ENCODE data around the gene APOBEC3F.

The APOBEC3F gene

DNA sequence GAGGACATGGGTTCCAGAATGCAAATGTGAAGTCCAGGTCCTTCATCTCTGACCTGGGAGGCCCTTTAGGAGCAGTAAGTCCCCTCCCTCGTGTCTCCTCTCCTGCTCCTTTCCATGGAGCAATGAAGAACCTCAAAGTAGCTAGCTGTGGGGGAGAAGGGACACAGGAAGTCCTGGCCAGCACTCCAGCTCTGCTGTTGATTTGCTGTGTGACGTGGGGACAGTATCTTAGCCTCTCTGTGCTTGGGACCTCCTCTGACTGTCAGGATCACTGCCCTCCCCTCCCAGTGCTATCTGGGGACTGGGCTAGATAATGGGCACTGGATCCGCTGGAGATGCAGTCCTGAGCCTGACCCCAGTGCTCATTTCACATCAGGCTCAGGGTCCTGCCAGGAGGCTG, 55.3 kb downstream of the APOBEC3F start:
- DNase-seq: no peak

DNA sequence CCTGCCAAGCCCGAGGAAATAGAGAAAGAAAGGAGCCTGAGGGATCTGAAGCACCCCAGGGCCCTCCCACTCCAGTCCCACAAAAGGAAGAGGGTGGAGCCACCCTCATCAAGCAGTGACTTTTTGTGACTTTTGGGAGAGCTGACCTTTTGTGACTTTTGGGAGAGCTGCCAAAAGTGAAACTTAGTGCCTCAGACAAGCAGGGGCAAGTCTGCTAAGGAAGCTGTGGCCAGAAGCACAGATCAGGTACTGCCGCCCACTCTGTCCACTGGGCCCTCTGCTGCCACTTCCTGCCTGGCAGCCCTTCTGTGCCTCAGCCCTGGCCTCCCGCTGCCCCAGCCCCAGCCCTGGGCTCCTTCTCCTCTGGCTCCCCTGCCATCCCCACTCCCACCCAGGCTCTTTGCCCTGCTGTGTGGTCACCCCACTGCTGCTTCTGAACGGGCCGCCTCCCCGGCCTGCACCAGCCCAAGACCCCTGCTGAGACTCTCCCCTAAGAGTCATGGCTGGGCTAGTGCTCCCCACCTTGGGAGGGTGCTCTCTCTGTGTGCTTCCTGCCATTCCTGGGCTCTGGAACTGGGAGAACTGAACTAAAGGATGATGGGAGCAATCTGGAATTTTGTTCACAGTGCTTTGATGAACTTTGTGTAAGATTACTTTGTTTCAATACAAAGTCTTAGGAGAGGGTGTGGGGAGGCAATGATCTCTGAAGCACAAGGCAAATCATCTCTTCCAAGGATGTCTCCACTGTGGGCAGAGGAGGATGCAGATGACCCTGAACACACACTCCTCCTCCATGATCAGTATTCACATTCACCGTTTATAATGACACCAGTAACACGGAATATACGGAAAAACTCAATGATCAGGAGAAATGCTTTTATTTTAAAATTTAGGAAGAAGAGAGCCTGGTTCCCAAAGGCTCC, 56.7 kb downstream of the APOBEC3F start, which contains the start of gene APOBEC3H:
Gene APOBEC3H, plus strand, starts transcription at position 147 of the 923 bp plus-strand sequence. CDS start 3,035 bp downstream, outside the sequence.
- no peak for DNase-seq

DNA sequence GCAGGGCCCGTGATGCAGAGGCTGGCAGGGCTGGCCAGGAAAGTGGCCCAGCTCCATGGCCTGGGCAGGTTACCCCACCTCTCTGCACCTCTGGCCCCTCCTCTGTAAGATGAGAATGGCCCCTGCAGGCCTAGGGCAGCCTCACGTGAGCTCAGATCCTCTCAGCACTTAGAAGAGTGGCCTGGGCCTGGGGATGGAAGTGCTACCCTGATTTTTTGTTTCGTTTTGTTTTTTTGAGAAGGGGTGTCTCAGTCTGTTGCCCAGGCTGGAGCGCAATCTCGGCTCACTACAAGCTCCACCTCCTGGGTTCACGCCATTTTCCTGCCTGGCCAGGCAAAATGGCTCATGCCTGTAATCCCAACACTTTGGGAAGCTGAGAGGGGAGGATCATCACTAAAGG, 57.4 kb downstream of the APOBEC3F start:
- no peak for DNase-seq

DNA sequence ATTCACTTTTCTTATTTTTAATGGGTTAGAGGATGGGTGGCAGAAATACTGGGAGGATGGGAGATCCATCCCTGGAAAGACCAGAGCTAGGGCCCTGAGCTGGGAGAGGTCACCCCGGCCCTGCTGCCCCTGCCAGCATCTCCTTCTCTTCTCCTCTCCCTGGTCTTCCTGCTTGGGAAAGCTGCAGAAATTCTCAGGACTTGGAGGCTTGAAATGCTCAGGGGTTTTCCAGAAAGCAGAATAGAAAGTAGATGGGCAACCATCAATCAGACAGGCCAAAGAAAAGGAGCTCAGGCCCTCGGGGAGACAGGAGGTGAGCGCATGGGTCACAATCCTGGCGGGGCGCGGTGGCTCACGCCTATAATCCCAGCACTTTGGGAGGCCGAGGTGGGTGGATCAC, 57.9 kb downstream of the APOBEC3F start:
- no peak for DNase-seq

DNA sequence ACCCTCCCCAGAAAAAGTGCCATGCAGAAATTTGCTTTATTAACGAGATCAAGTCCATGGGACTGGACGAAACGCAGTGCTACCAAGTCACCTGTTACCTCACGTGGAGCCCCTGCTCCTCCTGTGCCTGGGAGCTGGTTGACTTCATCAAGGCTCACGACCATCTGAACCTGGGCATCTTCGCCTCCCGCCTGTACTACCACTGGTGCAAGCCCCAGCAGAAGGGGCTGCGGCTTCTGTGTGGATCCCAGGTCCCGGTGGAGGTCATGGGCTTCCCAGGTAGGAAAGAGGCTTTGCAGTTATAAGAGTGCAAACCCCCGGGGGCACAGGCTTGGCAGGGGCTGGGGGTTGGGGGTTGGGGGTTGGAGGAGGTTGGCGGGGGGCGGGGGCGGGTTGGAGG, 60.6 kb downstream of the APOBEC3F start:
- no peak for DNase-seq

DNA sequence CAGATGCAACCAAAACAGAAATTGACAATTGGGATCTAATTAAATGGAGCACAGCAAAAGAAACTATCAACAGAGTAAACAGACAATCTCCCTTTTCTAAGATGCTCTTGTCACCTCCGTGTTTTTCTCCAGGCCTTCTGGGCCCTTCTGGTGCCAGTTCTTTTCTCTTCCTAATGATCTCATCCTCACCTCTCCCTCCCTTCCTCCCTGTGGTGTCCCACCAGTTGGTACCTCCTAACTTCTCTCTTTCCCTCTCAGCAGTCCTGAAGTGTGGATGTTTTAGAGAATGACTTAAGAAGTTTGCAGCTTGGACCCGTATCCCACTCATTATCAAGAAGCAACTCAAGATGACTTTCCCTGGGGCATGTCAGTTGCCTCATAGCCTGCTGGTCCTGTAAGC, 62.8 kb downstream of the APOBEC3F start:
- no peak for DNase-seq

All from NCI-H2081 treated with DMSO at 0.1 percent for 48 hours (cell line).